ENCODE measurements around the gene POU2AF1. TPM values are rescaled to one million over a fixed set of nuclear protein-coding genes. Genes with fewer than 3 reads are reported as not detected.

Gene POU2AF1
- polyA plus RNA-seq, 6 donors from 2014 or later = 63.6 to 114 (median 89.3) TPM

- peaks cover 0 to 4% (median 0%) of the 10 kb centered on the region in 7 donors for H3K9me3 Mint-ChIP-seq
- ATAC-seq (ENCODE audit: low read depth in 2 of 2) (peak; percentile 34 to 52), DNase-seq (no peak)
- peak overlapping the region; percentile 61 to 94 (median 90) for H3K27ac Mint-ChIP-seq
- H3K36me3 Mint-ChIP-seq = peaks cover 29 to 45% of the 10 kb centered on the region in 2 donors
- peaks cover 41 to 53% (median 50%) of the 10 kb centered on the region in 3 donors for H3K4me1 Mint-ChIP-seq
- no peaks in the 10 kb centered on the region for H3K27me3 Mint-ChIP-seq
- H3K4me3 Mint-ChIP-seq = no peak overlapping the region
These were observed 26.0 kb downstream of the POU2AF1 start for GRCh38 chr11:111352935-111353710.

- ATAC-seq (ENCODE audit: low read depth in 2 of 2) (no peak), DNase-seq (no peak)
- Mint-ChIP-seq H3K27me3 (no peaks in the 10 kb centered on the region), H3K9me3 (peaks cover 0 to 4% (median 0%) of the 10 kb centered on the region in 7 donors), H3K27ac (peak overlapping the region in 5 of 6 donors; percentile 53 to 92 (median 74)), H3K4me1 (peaks cover 41 to 54% (median 50%) of the 10 kb centered on the region in 3 donors), H3K4me3 (no peak overlapping the region), H3K36me3 (peaks cover 29 to 45% of the 10 kb centered on the region in 2 donors)
These were observed 26.8 kb downstream of the POU2AF1 start for GRCh38 chr11:111352231-111352746.

- Mint-ChIP-seq H3K4me1 (peaks cover 34 to 55% (median 45%) of the 10 kb centered on the region in 3 donors), H3K9me3 (peaks cover 0 to 4% (median 0%) of the 10 kb centered on the region in 7 donors), H3K4me3 (no peak overlapping the region), H3K36me3 (peaks cover 23 to 40% of the 10 kb centered on the region in 2 donors), H3K27me3 (no peaks in the 10 kb centered on the region), H3K27ac (peak overlapping the region in 5 of 6 donors; percentile 16 to 97 (median 83))
- DNase-seq = no peak
- no peak for ATAC-seq (ENCODE audit: low read depth in 2 of 2)
These were observed 27.6 kb downstream of the POU2AF1 start for GRCh38 chr11:111351374-111352055.

- H3K9me3 Mint-ChIP-seq = peaks cover 0 to 4% (median 0%) of the 10 kb centered on the region in 7 donors
- H3K27me3 Mint-ChIP-seq = no peaks in the 10 kb centered on the region
- no peak for ATAC-seq (ENCODE audit: low read depth in 2 of 2)
- H3K4me3 Mint-ChIP-seq = no peak overlapping the region
- H3K36me3 Mint-ChIP-seq = peaks cover 21 to 36% of the 10 kb centered on the region in 2 donors
- peak overlapping the region in 5 of 6 donors; percentile 39 to 83 (median 70) for H3K27ac Mint-ChIP-seq
- no peak for DNase-seq
- peaks cover 32 to 49% (median 48%) of the 10 kb centered on the region in 3 donors for H3K4me1 Mint-ChIP-seq
These were observed 28.3 kb downstream of the POU2AF1 start for GRCh38 chr11:111350811-111351210.

- H3K4me3 Mint-ChIP-seq = no peak overlapping the region
- H3K27ac Mint-ChIP-seq = peak overlapping the region in 3 of 6 donors; percentile 3 to 89 (median 83)
- peaks cover 0 to 4% (median 0%) of the 10 kb centered on the region in 7 donors for H3K9me3 Mint-ChIP-seq
- peaks cover 19 to 46% (median 45%) of the 10 kb centered on the region in 3 donors for H3K4me1 Mint-ChIP-seq
- ATAC-seq (ENCODE audit: low read depth in 2 of 2) (peak in 1 of 2 donors; percentile 51), DNase-seq (no peak)
- H3K27me3 Mint-ChIP-seq = no peaks in the 10 kb centered on the region
- H3K36me3 Mint-ChIP-seq = peaks cover 13 to 21% of the 10 kb centered on the region in 2 donors
These were observed 29.8 kb downstream of the POU2AF1 start for GRCh38 chr11:111349191-111349695.

GRCh38 chr11:111348147-111348546, 30.9 kb downstream of the POU2AF1 start:
- DNase-seq (no peak), ATAC-seq (ENCODE audit: low read depth in 2 of 2) (no peak)
- Mint-ChIP-seq H3K4me3 (no peak overlapping the region), H3K9me3 (peaks cover 0 to 2% (median 0%) of the 10 kb centered on the region in 7 donors), H3K36me3 (peaks cover 9 to 12% of the 10 kb centered on the region in 2 donors), H3K27ac (peak overlapping the region in 1 of 6 donors; percentile 23), H3K27me3 (no peaks in the 10 kb centered on the region), H3K4me1 (peaks cover 11 to 40% (median 39%) of the 10 kb centered on the region in 3 donors)

GRCh38 chr11:111347723-111348115, 31.4 kb downstream of the POU2AF1 start:
- no peak for DNase-seq
- H3K27me3 Mint-ChIP-seq = no peaks in the 10 kb centered on the region
- H3K27ac Mint-ChIP-seq = peak overlapping the region in 1 of 6 donors; percentile 15
- ATAC-seq (ENCODE audit: low read depth in 2 of 2) = no peak
- no peaks in the 10 kb centered on the region for H3K9me3 Mint-ChIP-seq
- H3K36me3 Mint-ChIP-seq = peaks cover 6 to 8% of the 10 kb centered on the region in 2 donors
- H3K4me3 Mint-ChIP-seq = no peak overlapping the region
- peaks cover 7 to 35% (median 35%) of the 10 kb centered on the region in 3 donors for H3K4me1 Mint-ChIP-seq

GRCh38 chr11:111347002-111347722, 31.9 kb downstream of the POU2AF1 start:
- Mint-ChIP-seq H3K4me1 (peaks cover under 1 to 33% (median 30%) of the 10 kb centered on the region in 3 donors), H3K9me3 (no peaks in the 10 kb centered on the region), H3K27ac (peak overlapping the region in 3 of 6 donors; percentile 49 to 77 (median 54)), H3K36me3 (peaks cover 2 to 6% of the 10 kb centered on the region in 2 donors), H3K27me3 (no peaks in the 10 kb centered on the region), H3K4me3 (no peak overlapping the region)
- ATAC-seq (ENCODE audit: low read depth in 2 of 2) (no peak), DNase-seq (no peak)

- Mint-ChIP-seq H3K4me1 (peaks cover 0 to 20% (median 17%) of the 10 kb centered on the region in 3 donors), H3K9me3 (peaks cover 4 to 9% (median 6%) of the 10 kb centered on the region in 7 donors), H3K27ac (peak overlapping the region in 3 of 6 donors; percentile 4 to 45 (median 44)), H3K27me3 (no peaks in the 10 kb centered on the region), H3K4me3 (no peak overlapping the region), H3K36me3 (peaks cover 5 to 8% of the 10 kb centered on the region in 2 donors)
- DNase-seq = no peak
- no peak for ATAC-seq (ENCODE audit: low read depth in 2 of 2)
These were observed 35.0 kb downstream of the POU2AF1 start for GRCh38 chr11:111344032-111344431.

GRCh38 chr11:111342329-111342728, 36.7 kb downstream of the POU2AF1 start:
- H3K27me3 Mint-ChIP-seq = no peaks in the 10 kb centered on the region
- ATAC-seq (ENCODE audit: low read depth in 2 of 2) (no peak), DNase-seq (no peak)
- peaks cover 0 to 20% (median 17%) of the 10 kb centered on the region in 3 donors for H3K4me1 Mint-ChIP-seq
- H3K36me3 Mint-ChIP-seq = peaks cover 5 to 8% of the 10 kb centered on the region in 2 donors
- peak overlapping the region in 1 of 6 donors; percentile 54 for H3K27ac Mint-ChIP-seq
- no peak overlapping the region for H3K4me3 Mint-ChIP-seq
- peaks cover 4 to 9% (median 6%) of the 10 kb centered on the region in 7 donors for H3K9me3 Mint-ChIP-seq

GRCh38 chr11:111339758-111340388, 39.2 kb downstream of the POU2AF1 start:
- DNase-seq (no peak), ATAC-seq (ENCODE audit: low read depth in 2 of 2) (no peak)
- Mint-ChIP-seq H3K27ac (no peak overlapping the region), H3K27me3 (no peaks in the 10 kb centered on the region), H3K4me3 (no peak overlapping the region), H3K36me3 (peaks cover 5 to 14% of the 10 kb centered on the region in 2 donors), H3K9me3 (peaks cover 4 to 9% (median 6%) of the 10 kb centered on the region in 7 donors), H3K4me1 (peaks cover 4 to 5% (median 5%) of the 10 kb centered on the region in 3 donors)

- Mint-ChIP-seq H3K4me3 (no peak overlapping the region), H3K9me3 (peaks cover 4 to 9% (median 6%) of the 10 kb centered on the region in 7 donors), H3K27me3 (no peaks in the 10 kb centered on the region), H3K4me1 (peaks cover 0 to 11% (median 5%) of the 10 kb centered on the region in 3 donors), H3K36me3 (peaks cover 5 to 22% of the 10 kb centered on the region in 2 donors), H3K27ac (peak overlapping the region in 1 of 6 donors; percentile 37)
- ATAC-seq (ENCODE audit: low read depth in 2 of 2) (no peak), DNase-seq (no peak)
These were observed 42.4 kb downstream of the POU2AF1 start for GRCh38 chr11:111336582-111337256.

Measured in naive B cell (primary cell).